Umbilical cord (tissue), 2 donors: ENCODE data around the gene PHF20. TPM values are rescaled to one million over a fixed set of nuclear protein-coding genes. Genes with fewer than 3 reads are reported as not detected.
"Not testable (repeated sequence)": the region's sequence is repeated elsewhere in the genome, so short reads cannot be mapped to it uniquely, and the experiment has no call there.

Source experiments
- DNase-seq: peaks from one replicate; pipeline ENCODE4 v3.0.0-alpha.2; 2015; ENCODE audit warnings: low spot score
- total RNA-seq: library from RNA; depleted of rRNA; stranded (reverse); fragments of >200 nt; gene quantifications from one replicate; pipeline ENCODE4 v1.2.3, GENCODE V29; 2014; ENCODE audit warnings: low replicate concordance; ENCODE audit not compliant: insufficient read depth

The PHF20 gene
- total RNA-seq = 58.5 TPM

- peak; percentile 96 for DNase-seq
These were observed at the start of gene PHF20 for GRCh38 chr20:35771689-35772562. Gene PHF20, plus strand, starts transcription at chr20:35772015. Its CDS starts 29,508 bp downstream, at chr20:35801523.

- not testable (repeated sequence) for DNase-seq
These were observed 48.6 kb upstream of the PHF20 start for GRCh38 chr20:35723275-35723639.

- DNase-seq = not testable (repeated sequence)
These were observed 48.0 kb upstream of the PHF20 start for GRCh38 chr20:35723652-35724320.

- no peak for DNase-seq
These were observed 47.2 kb upstream of the PHF20 start for GRCh38 chr20:35724321-35725230.

GRCh38 chr20:35726842-35727711, 44.7 kb upstream of the PHF20 start:
- DNase-seq = no peak

GRCh38 chr20:35729283-35729807, 42.5 kb upstream of the PHF20 start:
- no peak for DNase-seq

- no peak for DNase-seq
These were observed 41.8 kb upstream of the PHF20 start for GRCh38 chr20:35729836-35730582.

- DNase-seq = no peak
These were observed 41.0 kb upstream of the PHF20 start for GRCh38 chr20:35730583-35731468.

- DNase-seq = no peak
These were observed 40.4 kb upstream of the PHF20 start for GRCh38 chr20:35731469-35731788.

- DNase-seq = no peak
These were observed 39.8 kb upstream of the PHF20 start for GRCh38 chr20:35731862-35732643.

- no peak for DNase-seq
These were observed 39.2 kb upstream of the PHF20 start for GRCh38 chr20:35732644-35732982.

- no peak for DNase-seq
These were observed 37.4 kb upstream of the PHF20 start for GRCh38 chr20:35734374-35734773.

- DNase-seq = no peak
These were observed 36.8 kb upstream of the PHF20 start for GRCh38 chr20:35734777-35735649.

GRCh38 chr20:35735826-35736470, 35.9 kb upstream of the PHF20 start:
- no peak for DNase-seq

- DNase-seq = no peak
These were observed 33.9 kb upstream of the PHF20 start for GRCh38 chr20:35737865-35738333.

- DNase-seq = no peak
These were observed 33.2 kb upstream of the PHF20 start for GRCh38 chr20:35738410-35739179.
